Transverse colon (tissue), 4 donors: ENCODE data around the gene FOXA1. TPM values are rescaled to one million over a fixed set of nuclear protein-coding genes. Genes with fewer than 3 reads are reported as not detected.
A peak's percentile ranks its signal among the peaks of the same experiment; 100 is the strongest.

Experiments
- DNase-seq: peaks from one replicate; pipeline ENCODE4 v3.0.0-alpha.2; 2019
- H3K27ac ChIP-seq, 4 donors: fragments of 200-600 bp; sonication (generic); 2 replicates each; pipeline ENCODE4 v1.5.1; 2016 to 2018; ENCODE audit warnings: inconsistent platforms in 4 of 4
- H3K27me3 ChIP-seq: fragments of 200-600 bp; sonication (generic); 2 replicates; pipeline ENCODE4 v1.5.1; 2017; ENCODE audit warnings: inconsistent platforms
- H3K36me3 ChIP-seq, 4 donors: fragments of 200-600 bp; sonication (generic); 2 replicates each; pipeline ENCODE4 v1.5.1; 2017 to 2019; ENCODE audit warnings: inconsistent platforms in 4 of 4
- H3K4me1 ChIP-seq, 4 donors: fragments of 200-600 bp; sonication (generic); 2 replicates each; pipeline ENCODE4 v1.5.1; 2017 to 2020; ENCODE audit warnings: inconsistent platforms in 4 of 4
- H3K4me3 ChIP-seq, 4 donors: fragments of 200-600 bp; sonication (generic); 1 replicate in 1 of 4; 2 replicates in 3 of 4; pipeline versions ENCODE4 v1.5.1 to v1.6.1; 2017 to 2019; ENCODE audit warnings: inconsistent platforms in 4 of 4
- H3K9me3 ChIP-seq, 2 donors: fragments of 200-600 bp; sonication (generic); 2 replicates each; pipeline ENCODE4 v1.5.1; 2017 to 2019; ENCODE audit warnings: inconsistent platforms in 2 of 2
- CTCF ChIP-seq, 5 experiments: fragments of 200-600 bp in 3 of 5; fragments of 450-650 bp in 2 of 5; sonication (generic) in 3 of 5; IDR thresholded peaks; 1 replicate in 2 of 5; 2 replicates in 3 of 5; pipeline ENCODE4 v1.5.1; 2016 to 2017; ENCODE audit warnings: antibody characterized with exemption in 5 of 5, inconsistent platforms in 3 of 5, mild to moderate bottlenecking in 2 of 5, moderate library complexity in 1 of 5
- EP300 ChIP-seq: sonication (generic); formaldehyde crosslinking; IDR thresholded peaks from one replicate; pipeline ENCODE4 v1.6.1; 2017; ENCODE audit warnings: antibody characterized with exemption, low read depth
- POLR2A ChIP-seq: fragments of 450-650 bp; IDR thresholded peaks from one replicate; pipeline ENCODE4 v1.6.1; 2016; ENCODE audit warnings: antibody characterized with exemption, mild to moderate bottlenecking, moderate library complexity
- POLR2AphosphoS5 ChIP-seq, 3 donors: sonication (generic); formaldehyde crosslinking; IDR thresholded peaks; one replicate each; pipeline ENCODE4 v1.6.1; 2016; ENCODE audit warnings: antibody characterized with exemption in 3 of 3
- WGBS, 2 donors: methylation state at CpG; one replicate each; pipeline ENCODE4 v1.1.5; 2018; ENCODE audit warnings: low coverage in 1 of 2; 5-methylcytosine and 5-hydroxymethylcytosine counted together
- in situ Hi-C, 4 donors: fragments of 200-750 bp; cut with MboI; loops; one replicate each; pipeline versions ENCODE4 v1.15.0 to v1.15.1; 2017; ENCODE audit warnings: low sequenced_read_pairs in 3 of 4, low pct_ligation_motif_present in 1 of 4, low pct_unique_long_range_greater_than_20kb in 1 of 4
- intact Hi-C: fragments of 100-400 bp; cut with DNase I; formaldehyde crosslinking; loops from one replicate; pipeline ENCODE4 v1.15.1; 2023; ENCODE audit warnings: low total_unique reads
- total RNA-seq, 4 donors: library from RNA; depleted of rRNA; stranded (reverse); fragments of >200 nt; gene quantifications; one replicate each; pipeline ENCODE4 v1.1.0, GENCODE V29; 2016

FOXA1 gene
- total RNA-seq, 4 donors from 2014 or later = 53.2 to 157 (median 71.4) TPM

GRCh38 chr14:37544407-37544806 lies 50.6 kb downstream of the FOXA1 start:
- no peaks in the 10 kb centered on the region for H3K36me3 ChIP-seq
- no peak overlapping the region for H3K4me3 ChIP-seq
- H3K27me3 ChIP-seq = no peaks in the 10 kb centered on the region
- 31 to 53% methylated on average over 2 of the region's 2 CpGs for WGBS, 2 donors
- in situ Hi-C loops = no loop called here
- TF ChIP-seq POLR2A = no peak
- TF ChIP-seq CTCF (IDR thresholded peaks at IDR 0.05) = no peak
- no peak for TF ChIP-seq POLR2AphosphoS5 (IDR thresholded peaks at IDR 0.05)
- TF ChIP-seq EP300 = no peak
- H3K4me1 ChIP-seq = peaks cover 0 to 11% (median 6%) of the 10 kb centered on the region in 4 donors
- peak; percentile 26 for DNase-seq
- intact Hi-C loops = no loop called here
- no peak overlapping the region for H3K27ac ChIP-seq
- H3K9me3 ChIP-seq = no peaks in the 10 kb centered on the region

- intact Hi-C loops = no loop called here
- no peak for TF ChIP-seq EP300
- no peak for TF ChIP-seq POLR2AphosphoS5 (IDR thresholded peaks at IDR 0.05)
- TF ChIP-seq CTCF (IDR thresholded peaks at IDR 0.05) = no peak
- TF ChIP-seq POLR2A = no peak
- no peaks in the 10 kb centered on the region for H3K36me3 ChIP-seq
- WGBS, 2 donors = 86 to 91% methylated on average over 1 of the region's 1 CpG
- H3K27me3 ChIP-seq = no peaks in the 10 kb centered on the region
- in situ Hi-C loops = no loop called here
- no peak overlapping the region for H3K4me3 ChIP-seq
- H3K27ac ChIP-seq = no peak overlapping the region
- no peak for DNase-seq
- no peaks in the 10 kb centered on the region for H3K9me3 ChIP-seq
- no peaks in the 10 kb centered on the region for H3K4me1 ChIP-seq
These were observed 55.1 kb downstream of the FOXA1 start for GRCh38 chr14:37539992-37540391.

Other genes with a start within 250 kb of the FOXA1 start
- 10 to 100 TPM in 1 of 4 donors, 1 to 10 TPM in 3; 1.5 to 12.5 (median 4.9) TPM for gene TTC6, start 380 bp upstream of the FOXA1 start, total RNA-seq